ENCODE data around the gene WDR4.
"Not testable (repeated sequence)": the region's sequence is repeated elsewhere in the genome, so short reads cannot be mapped to it uniquely, and the experiment has no call there.

Gene WDR4

GRCh38 chr21:42829417-42829816, 49.9 kb downstream of the WDR4 start:
- Histone ChIP-seq H3K27ac (ENCODE audit: low read depth, low read length) (no peak overlapping the region), H3K9ac (ENCODE audit: low read length) (no peak overlapping the region), H3K4me3 (ENCODE audit: low read depth, low read length) (no peak overlapping the region), H3K9me3 (ENCODE audit: control insufficient read depth, insufficient read depth, low read depth, low read length) (peaks cover 10% of the 10 kb centered on the region; the same call in 1 of the 2 replicates), H3K27me3 (ENCODE audit: control insufficient read depth, insufficient read depth, low read length) (no peaks in the 10 kb centered on the region; the same call in 1 of the 2 replicates), H3K4me1 (ENCODE audit: control insufficient read depth, insufficient read depth, low read length) (peaks cover 10% of the 10 kb centered on the region), H3K36me3 (ENCODE audit: control insufficient read depth, insufficient read depth, low read length) (no peaks in the 10 kb centered on the region)

- 0 out of 2 replicates have a peak, but pooled peaks cover under 1% of the 10 kb centered on the region for H3K4me1 ChIP-seq (ENCODE audit: control insufficient read depth, insufficient read depth, low read length)
- H3K4me3 ChIP-seq (ENCODE audit: low read depth, low read length) = no peak overlapping the region
- H3K36me3 ChIP-seq (ENCODE audit: control insufficient read depth, insufficient read depth, low read length) = no peaks in the 10 kb centered on the region
- H3K9ac ChIP-seq (ENCODE audit: low read length) = no peak overlapping the region
- peaks cover 10% of the 10 kb centered on the region; the same call in 1 of the 2 replicates for H3K9me3 ChIP-seq (ENCODE audit: control insufficient read depth, insufficient read depth, low read depth, low read length)
- no peak overlapping the region for H3K27ac ChIP-seq (ENCODE audit: low read depth, low read length)
- H3K27me3 ChIP-seq (ENCODE audit: control insufficient read depth, insufficient read depth, low read length) = no peaks in the 10 kb centered on the region; the same call in 1 of the 2 replicates
These were observed 51.8 kb downstream of the WDR4 start for GRCh38 chr21:42827588-42827987.

GRCh38 chr21:42820616-42821465, 58.5 kb downstream of the WDR4 start:
- H3K27ac ChIP-seq (ENCODE audit: low read depth, low read length) = no peak overlapping the region
- H3K27me3 ChIP-seq (ENCODE audit: control insufficient read depth, insufficient read depth, low read length) = no peaks in the 10 kb centered on the region; the same call in 1 of the 2 replicates
- H3K9me3 ChIP-seq (ENCODE audit: control insufficient read depth, insufficient read depth, low read depth, low read length) = peaks cover 18% of the 10 kb centered on the region
- no peaks in the 10 kb centered on the region; the same call in 1 of the 2 replicates for H3K4me1 ChIP-seq (ENCODE audit: control insufficient read depth, insufficient read depth, low read length)
- H3K4me3 ChIP-seq (ENCODE audit: low read depth, low read length) = no peak overlapping the region
- H3K9ac ChIP-seq (ENCODE audit: low read length) = no peak overlapping the region
- H3K36me3 ChIP-seq (ENCODE audit: control insufficient read depth, insufficient read depth, low read length) = no peaks in the 10 kb centered on the region

- no peaks in the 10 kb centered on the region for H3K36me3 ChIP-seq (ENCODE audit: control insufficient read depth, insufficient read depth, low read length)
- H3K4me1 ChIP-seq (ENCODE audit: control insufficient read depth, insufficient read depth, low read length) = no peaks in the 10 kb centered on the region; the same call in 1 of the 2 replicates
- H3K27me3 ChIP-seq (ENCODE audit: control insufficient read depth, insufficient read depth, low read length) = no peaks in the 10 kb centered on the region; the same call in 1 of the 2 replicates
These were observed 59.3 kb downstream of the WDR4 start for GRCh38 chr21:42819861-42820615.

GRCh38 chr21:42818328-42818749, 61.0 kb downstream of the WDR4 start:
- peaks cover 34% of the 10 kb centered on the region for H3K9me3 ChIP-seq (ENCODE audit: control insufficient read depth, insufficient read depth, low read depth, low read length)

More at GRCh38 chr21:42819861-42820615, 59.3 kb downstream of the WDR4 start:
- Histone ChIP-seq H3K27ac (ENCODE audit: low read depth, low read length) (no peak overlapping the region), H3K9ac (ENCODE audit: low read length) (no peak overlapping the region), H3K4me3 (ENCODE audit: low read depth, low read length) (no peak overlapping the region), H3K9me3 (ENCODE audit: control insufficient read depth, insufficient read depth, low read depth, low read length) (peaks cover 19% of the 10 kb centered on the region)

GRCh38 chr21:42815217-42815616, 64.1 kb downstream of the WDR4 start:
- Histone ChIP-seq H3K27ac (ENCODE audit: low read depth, low read length) (no peak overlapping the region), H3K27me3 (ENCODE audit: control insufficient read depth, insufficient read depth, low read length) (no peaks in the 10 kb centered on the region), H3K9me3 (ENCODE audit: control insufficient read depth, insufficient read depth, low read depth, low read length) (peaks cover 37% of the 10 kb centered on the region), H3K4me1 (ENCODE audit: control insufficient read depth, insufficient read depth, low read length) (peaks cover 5% of the 10 kb centered on the region; the same call in 1 of the 2 replicates), H3K9ac (ENCODE audit: low read length) (no peak overlapping the region), H3K36me3 (ENCODE audit: control insufficient read depth, insufficient read depth, low read length) (no peaks in the 10 kb centered on the region), H3K4me3 (ENCODE audit: low read depth, low read length) (no peak overlapping the region)

More at GRCh38 chr21:42818328-42818749, 61.0 kb downstream of the WDR4 start:
- H3K9ac ChIP-seq (ENCODE audit: low read length) = no peak overlapping the region
- no peaks in the 10 kb centered on the region; the same call in 1 of the 2 replicates for H3K27me3 ChIP-seq (ENCODE audit: control insufficient read depth, insufficient read depth, low read length)
- no peaks in the 10 kb centered on the region; the same call in 1 of the 2 replicates for H3K4me1 ChIP-seq (ENCODE audit: control insufficient read depth, insufficient read depth, low read length)
- no peak overlapping the region for H3K27ac ChIP-seq (ENCODE audit: low read depth, low read length)
- no peak overlapping the region for H3K4me3 ChIP-seq (ENCODE audit: low read depth, low read length)
- H3K36me3 ChIP-seq (ENCODE audit: control insufficient read depth, insufficient read depth, low read length) = no peaks in the 10 kb centered on the region

GRCh38 chr21:42812528-42813241, 66.7 kb downstream of the WDR4 start:
- H3K27ac ChIP-seq (ENCODE audit: low read depth, low read length); H3K4me3 ChIP-seq (ENCODE audit: low read depth, low read length); H3K36me3 ChIP-seq (ENCODE audit: control insufficient read depth, insufficient read depth, low read length); H3K9ac ChIP-seq (ENCODE audit: low read length); H3K27me3 ChIP-seq (ENCODE audit: control insufficient read depth, insufficient read depth, low read length): not testable (repeated sequence)
- Histone ChIP-seq H3K4me1 (ENCODE audit: control insufficient read depth, insufficient read depth, low read length) (peaks cover 30% of the 10 kb centered on the region), H3K9me3 (ENCODE audit: control insufficient read depth, insufficient read depth, low read depth, low read length) (peaks cover 37% of the 10 kb centered on the region)

GRCh38 chr21:42811960-42812359, 67.4 kb downstream of the WDR4 start:
- Histone ChIP-seq H3K4me3 (ENCODE audit: low read depth, low read length) (no peak overlapping the region), H3K36me3 (ENCODE audit: control insufficient read depth, insufficient read depth, low read length) (no peaks in the 10 kb centered on the region), H3K9ac (ENCODE audit: low read length) (no peak overlapping the region), H3K27ac (ENCODE audit: low read depth, low read length) (no peak overlapping the region), H3K27me3 (ENCODE audit: control insufficient read depth, insufficient read depth, low read length) (no peaks in the 10 kb centered on the region), H3K4me1 (ENCODE audit: control insufficient read depth, insufficient read depth, low read length) (peaks cover 36% of the 10 kb centered on the region), H3K9me3 (ENCODE audit: control insufficient read depth, insufficient read depth, low read depth, low read length) (peaks cover 31% of the 10 kb centered on the region)

- H3K4me1 ChIP-seq (ENCODE audit: control insufficient read depth, insufficient read depth, low read length) = peaks cover 47% of the 10 kb centered on the region
- no peaks in the 10 kb centered on the region for H3K36me3 ChIP-seq (ENCODE audit: control insufficient read depth, insufficient read depth, low read length)
- H3K27ac ChIP-seq (ENCODE audit: low read depth, low read length) = no peak overlapping the region
- no peak overlapping the region for H3K4me3 ChIP-seq (ENCODE audit: low read depth, low read length)
- peaks cover 15% of the 10 kb centered on the region for H3K9me3 ChIP-seq (ENCODE audit: control insufficient read depth, insufficient read depth, low read depth, low read length)
- H3K9ac ChIP-seq (ENCODE audit: low read length) = no peak overlapping the region
- H3K27me3 ChIP-seq (ENCODE audit: control insufficient read depth, insufficient read depth, low read length) = no peaks in the 10 kb centered on the region
These were observed 69.5 kb downstream of the WDR4 start for GRCh38 chr21:42809577-42810475.

- Histone ChIP-seq H3K36me3 (ENCODE audit: control insufficient read depth, insufficient read depth, low read length) (peaks cover 2% of the 10 kb centered on the region; the same call in 1 of the 2 replicates), H3K27ac (ENCODE audit: low read depth, low read length) (no peak overlapping the region), H3K27me3 (ENCODE audit: control insufficient read depth, insufficient read depth, low read length) (no peaks in the 10 kb centered on the region), H3K4me1 (ENCODE audit: control insufficient read depth, insufficient read depth, low read length) (peaks cover 48% of the 10 kb centered on the region), H3K9ac (ENCODE audit: low read length) (no peak overlapping the region), H3K9me3 (ENCODE audit: control insufficient read depth, insufficient read depth, low read depth, low read length) (peaks cover 9% of the 10 kb centered on the region), H3K4me3 (ENCODE audit: low read depth, low read length) (no peak overlapping the region)
These were observed 70.2 kb downstream of the WDR4 start for GRCh38 chr21:42809171-42809570.
